HG02678 (cell line): ENCODE results near the gene PLS1.
"Not testable (repeated sequence)": the region's sequence is repeated elsewhere in the genome, so short reads cannot be mapped to it uniquely, and the experiment has no call there.

Experiments used
- ATAC-seq: cut with Tn5 transposase; IDR thresholded peaks from one replicate; pipeline ENCODE4 v1.9.1; 2021; ENCODE audit warnings: mild to moderate bottlenecking, moderate library complexity; ENCODE audit not compliant: unreplicated experiment

PLS1 gene

DNA sequence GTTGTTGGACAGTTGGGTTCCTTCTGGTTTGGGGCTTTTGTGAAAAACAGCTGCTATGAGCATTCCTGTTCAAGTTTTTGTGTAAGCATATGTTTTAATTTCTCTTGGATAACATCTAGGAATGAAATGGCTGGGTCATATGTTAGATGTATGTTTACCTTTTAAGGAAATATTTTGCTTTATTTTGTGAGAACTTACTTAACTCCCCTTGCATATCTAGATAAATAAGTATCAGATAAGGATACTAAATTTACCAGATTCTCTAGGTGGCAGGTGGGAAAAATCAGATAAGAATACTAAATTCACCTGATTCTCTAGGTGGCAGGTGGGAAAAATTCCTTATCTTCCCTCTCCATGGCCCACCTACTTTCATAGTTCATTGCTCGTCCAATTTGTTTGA is 1.1 kb upstream of the PLS1 start:
- ATAC-seq, result no peak

DNA sequence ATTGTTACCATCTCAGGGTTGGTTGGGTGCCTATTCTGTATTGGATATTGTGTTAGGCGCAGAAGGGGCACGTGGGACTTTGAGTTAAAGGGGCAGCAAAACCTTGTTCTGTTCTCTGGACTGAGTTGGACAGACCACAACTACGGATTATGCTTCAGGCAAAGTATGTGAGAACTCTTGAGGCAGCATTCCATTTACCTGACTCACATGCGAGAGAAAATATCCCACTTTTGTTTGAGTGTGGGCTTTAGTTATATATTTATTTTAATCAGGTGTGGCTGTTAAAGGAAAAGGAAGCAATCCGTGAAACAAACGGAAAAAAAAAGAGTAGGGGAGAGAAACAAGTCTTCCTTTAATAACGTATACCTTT is 627 bp upstream of the PLS1 start:
- ATAC-seq, result no peak

DNA sequence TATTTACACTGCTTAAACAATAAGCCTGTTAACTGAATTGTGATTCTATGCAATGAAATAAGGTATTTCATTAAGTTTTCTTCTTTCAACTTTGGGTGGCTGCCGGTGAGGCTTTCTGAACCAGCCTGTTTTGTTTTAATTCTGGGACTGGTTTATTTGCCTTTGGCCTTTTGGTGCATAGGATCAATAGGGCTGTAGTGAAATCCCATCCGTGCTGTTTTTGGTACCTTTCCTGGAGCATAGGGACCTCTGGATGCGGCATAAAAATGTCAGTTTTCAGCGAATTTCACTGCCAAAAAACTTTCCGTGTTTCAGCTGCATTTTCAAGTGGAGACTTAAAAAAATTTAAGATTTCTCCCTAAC is 514 bp downstream of the PLS1 start:
- ATAC-seq, result no peak

DNA sequence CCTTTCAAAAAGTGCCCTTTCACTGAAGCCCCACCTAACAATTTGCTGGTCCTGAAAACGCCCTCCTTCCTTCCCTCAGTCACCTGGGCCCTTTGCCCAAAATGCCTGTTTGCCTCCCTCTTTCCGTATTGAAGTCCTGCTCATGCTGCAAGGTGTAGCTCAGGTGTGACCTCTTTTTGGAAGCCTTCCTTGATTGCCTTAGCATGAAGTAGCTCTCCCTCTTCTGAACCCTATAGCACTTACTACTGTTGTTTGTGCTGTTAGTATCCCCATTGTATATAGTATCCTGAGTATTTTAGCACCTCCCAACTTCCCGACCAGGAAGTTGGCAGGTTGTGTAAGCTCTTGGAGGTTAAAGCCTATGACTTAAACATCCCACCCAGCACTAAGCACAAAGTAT is 1.7 kb downstream of the PLS1 start:
- ATAC-seq, result no peak

DNA sequence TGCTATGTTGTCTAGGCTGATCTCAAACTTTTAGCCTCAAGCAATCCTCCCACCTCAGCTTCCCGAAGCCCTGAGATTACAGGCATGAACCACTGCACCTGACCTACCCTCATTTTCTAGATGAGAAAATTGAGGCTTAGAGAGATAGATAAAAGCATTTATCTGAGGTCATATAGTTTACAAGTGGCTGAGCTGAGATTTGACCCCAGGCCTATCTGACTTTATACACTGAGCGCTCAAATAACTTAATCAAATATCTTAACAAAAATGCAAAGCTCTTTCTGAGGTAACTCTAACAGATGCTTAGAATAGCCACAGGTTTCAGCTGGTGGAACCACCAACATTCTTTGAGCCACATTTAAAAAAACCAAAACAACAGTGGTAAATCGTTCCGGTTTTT is 5.5 kb downstream of the PLS1 start:
- ATAC-seq, result no peak

DNA sequence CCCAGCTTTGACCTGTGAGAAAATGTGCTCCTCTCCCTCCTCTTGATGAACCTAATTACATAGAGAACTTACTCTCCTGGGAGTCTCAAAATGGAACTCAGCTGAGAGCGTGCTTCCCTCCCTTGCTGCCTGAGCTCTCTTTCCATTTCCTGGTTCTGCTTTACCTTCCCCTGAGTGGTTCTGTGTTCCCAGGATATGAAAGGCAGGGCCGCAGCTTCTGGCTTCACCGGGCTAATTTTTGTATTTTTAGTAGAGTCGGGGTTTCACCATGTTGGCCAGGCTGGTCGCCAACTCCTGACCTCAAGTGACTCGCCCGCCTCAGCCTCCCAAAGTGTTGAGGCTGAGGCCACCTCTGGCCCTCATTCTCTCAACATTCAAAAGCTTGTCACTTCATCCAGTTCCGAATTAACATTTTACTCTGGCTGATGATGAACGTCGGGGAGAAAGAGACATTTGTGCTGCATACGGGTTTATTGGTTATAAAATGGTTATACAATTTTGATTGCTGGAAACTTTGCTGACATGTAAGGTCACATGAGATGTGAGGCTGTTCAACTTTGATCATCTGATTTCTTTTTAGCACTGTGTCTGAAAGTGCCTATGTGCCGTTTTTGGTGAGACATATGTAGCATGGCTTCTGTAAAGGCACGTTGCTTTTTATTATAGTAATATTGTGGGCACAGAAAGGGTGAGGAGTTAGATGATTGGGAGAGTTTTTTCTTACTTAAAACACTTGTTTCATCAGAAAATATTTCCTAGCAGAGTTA is 6.6 kb downstream of the PLS1 start:
- ATAC-seq, result no peak

DNA sequence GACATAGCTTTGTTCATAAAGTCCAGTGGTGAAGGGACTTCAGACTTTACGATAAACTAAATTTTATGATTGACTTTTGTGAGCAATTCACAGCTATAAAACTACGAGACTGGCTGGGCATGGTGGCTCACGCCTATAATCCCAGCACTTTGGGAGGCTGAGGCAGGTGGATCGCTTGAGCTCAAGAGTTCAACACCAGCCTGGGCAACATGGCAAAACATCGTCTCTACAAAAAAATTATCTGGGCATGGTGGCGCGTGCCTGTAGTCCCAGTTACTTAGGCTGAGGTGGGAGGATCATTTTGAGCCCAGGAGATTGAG is 7.2 kb downstream of the PLS1 start:
- ATAC-seq, result not testable (repeated sequence)

DNA sequence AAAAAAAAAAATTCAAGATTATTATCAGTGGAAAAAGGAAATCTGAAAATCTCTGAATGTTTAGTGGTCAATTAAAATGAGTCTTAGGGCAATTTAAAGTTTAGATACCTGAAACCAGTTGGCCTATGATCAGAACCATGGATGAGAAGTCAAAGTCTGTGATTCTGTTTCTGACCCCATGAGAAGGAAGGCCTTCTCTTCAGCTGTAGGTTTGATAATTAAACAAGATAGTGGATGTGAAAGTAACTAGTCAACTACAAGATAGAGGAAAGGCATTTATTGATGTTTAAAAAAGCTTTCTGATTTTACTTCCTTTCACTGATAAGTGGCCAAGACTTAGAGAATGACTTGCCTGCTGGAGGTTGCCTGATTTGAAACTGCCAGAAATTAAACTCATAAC is 8.7 kb downstream of the PLS1 start:
- ATAC-seq, result peak; percentile 64

DNA sequence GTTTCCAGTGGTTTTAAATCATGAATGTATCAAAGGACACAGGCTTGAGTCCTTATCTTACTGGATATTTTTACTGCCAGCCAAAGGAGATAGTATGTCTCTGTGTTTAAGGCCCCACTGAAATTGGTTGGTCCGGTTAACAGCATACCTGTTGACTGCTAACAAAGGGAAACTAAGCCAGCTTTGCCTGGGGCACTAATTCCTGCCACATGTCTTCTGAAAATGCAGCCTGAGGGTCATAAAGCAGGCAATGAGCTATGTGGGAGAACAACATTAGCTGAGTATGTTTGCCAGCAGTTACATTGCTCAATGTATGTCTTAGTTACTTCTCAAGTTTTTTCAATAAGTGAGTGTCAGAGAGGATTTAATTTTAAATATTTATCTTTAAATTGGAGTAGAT is 12.4 kb downstream of the PLS1 start:
- ATAC-seq, result no peak

DNA sequence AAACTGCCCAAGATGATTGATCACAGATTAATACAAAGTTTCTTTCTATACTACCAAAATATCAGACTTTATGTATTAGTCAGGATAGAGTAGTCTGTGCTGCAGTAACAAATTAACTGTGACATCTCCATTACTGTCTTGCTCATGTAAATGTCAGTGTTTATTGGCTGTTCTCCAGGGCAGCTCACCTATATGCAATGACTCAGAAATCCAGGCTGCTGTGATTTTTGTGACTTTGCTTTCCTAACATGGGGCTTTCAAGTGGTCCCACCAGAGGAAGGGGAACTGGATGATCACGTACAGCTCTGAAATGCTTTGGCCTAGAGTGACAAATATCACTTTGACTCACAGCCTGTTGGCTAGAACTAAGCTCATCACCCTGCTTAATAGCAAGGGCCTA is 12.9 kb downstream of the PLS1 start:
- no peak for ATAC-seq

DNA sequence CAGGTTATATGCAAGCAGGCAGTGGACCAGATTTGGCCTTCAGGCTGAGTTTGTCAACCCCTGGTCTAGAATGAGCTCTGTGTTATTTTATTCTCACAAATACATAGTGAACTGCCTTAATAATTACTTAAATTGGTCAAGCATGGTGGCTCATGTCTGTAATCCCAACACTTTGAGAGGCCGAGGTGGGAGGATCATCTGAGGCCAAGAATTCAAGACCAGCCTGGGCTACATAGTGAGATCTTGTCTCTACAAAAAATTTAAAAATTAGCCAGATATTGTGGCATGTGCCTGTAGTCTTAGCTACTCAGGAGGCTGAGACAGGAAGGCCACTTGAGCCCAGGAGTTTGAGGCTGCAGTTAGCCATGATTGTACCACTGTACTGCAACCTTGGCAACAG is 15.0 kb downstream of the PLS1 start:
- no peak for ATAC-seq

DNA sequence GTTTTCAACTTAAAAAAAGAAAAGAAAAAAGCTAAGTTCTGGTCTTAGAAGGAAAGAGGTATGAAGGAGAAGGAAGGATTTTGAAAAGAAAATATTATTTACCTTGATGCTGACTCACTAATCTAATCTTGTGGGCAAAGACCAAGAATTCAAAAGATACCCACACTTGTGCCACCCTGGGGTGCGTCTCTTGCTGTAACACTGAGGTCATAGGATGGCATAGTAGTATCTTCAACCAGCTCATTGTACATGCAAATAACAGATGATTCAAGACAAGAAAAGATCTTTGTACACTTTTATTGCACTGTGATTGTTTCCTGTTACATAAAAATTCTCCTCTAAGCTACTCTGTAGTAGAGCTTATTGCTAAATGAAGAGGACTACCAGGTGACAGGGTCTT is 17.3 kb downstream of the PLS1 start:
- ATAC-seq, result no peak

DNA sequence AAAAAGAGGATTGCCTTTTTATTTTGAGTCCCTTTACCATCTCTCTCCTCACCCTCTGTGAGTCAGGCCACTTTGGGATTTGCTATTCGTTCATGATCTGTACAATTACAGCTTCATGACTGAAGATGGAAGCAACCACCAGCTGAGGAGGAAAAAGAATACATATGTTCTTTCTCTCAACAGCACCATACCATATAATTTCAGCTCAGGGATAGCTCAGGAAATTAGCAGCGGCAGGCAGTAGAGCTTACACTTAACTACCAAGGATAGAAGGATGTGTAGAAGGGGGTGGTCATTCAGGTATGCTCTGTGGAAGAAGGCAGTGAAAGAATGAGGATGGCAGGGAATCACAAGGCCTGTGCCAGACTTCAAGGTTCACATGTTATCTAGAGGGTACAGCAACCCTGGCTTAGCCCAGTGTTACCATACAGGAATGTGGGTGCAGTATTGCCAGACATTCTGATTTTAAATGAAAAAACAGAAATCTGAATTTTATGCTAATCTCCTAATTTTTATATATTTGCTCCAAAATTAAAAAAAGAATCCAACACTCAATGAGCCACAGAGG is 17.9 kb downstream of the PLS1 start:
- no peak for ATAC-seq

DNA sequence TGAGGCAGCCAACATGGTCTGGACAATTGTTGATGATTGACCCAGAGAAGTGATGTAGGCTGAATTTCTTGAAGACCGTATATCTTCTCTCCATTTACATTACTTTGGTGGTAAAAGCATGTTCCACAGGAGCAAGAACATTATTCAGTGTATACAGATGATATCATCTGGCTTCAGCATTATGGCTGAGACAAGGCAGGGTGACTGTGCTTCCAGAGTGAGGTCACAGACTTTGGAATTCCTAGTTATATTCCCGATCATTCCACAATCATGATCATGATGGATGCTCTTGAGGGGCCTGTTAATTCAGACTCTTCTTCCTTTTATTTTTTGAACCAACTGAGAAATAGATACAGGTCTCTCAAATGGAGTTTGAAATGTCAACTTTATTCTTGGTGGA is 19.0 kb downstream of the PLS1 start:
- no peak for ATAC-seq

DNA sequence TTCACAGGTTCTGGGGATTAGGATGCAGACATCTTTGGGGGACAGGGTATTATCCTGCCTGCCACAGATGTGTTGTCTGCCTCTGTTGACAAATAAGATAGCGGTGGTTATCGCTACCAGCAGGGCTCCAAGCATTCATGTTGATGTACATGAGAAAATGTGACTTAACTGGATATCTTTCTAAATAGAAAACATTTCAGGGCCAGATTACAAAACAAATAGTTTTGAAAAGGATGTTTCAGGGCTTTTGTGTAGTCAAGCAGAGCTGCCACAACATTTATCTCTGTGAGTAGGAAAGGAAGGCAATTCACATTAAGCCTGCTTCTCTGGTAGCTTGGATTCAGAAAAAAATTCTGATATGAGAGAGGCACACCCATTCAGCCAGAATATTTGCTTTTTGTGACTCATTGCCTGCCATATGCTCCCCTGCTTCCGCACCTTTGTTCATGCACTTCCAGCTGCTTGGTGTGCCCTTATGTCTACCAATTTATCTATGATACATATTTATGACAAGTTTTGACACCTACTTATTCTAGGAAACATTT is 22.8 kb downstream of the PLS1 start:
- ATAC-seq, result no peak

DNA sequence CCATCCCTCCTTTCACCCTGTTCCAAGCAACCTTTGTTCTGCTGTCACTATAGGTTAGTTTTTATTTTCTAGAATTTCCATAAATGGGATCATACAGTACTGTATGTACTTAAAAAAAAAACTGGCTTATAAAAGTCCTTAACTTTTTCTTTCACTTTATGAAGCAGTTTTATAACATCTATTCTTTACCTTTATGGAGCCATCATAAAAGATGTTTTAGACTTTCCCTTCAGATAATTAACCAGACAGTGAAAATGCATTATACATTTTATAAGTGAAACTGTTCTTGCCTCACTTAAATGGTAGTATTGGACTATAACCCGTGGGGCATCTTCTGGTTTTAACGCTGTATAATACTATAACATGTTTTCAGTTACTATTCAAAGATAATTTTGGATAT is 26.2 kb downstream of the PLS1 start:
- ATAC-seq, result no peak

DNA sequence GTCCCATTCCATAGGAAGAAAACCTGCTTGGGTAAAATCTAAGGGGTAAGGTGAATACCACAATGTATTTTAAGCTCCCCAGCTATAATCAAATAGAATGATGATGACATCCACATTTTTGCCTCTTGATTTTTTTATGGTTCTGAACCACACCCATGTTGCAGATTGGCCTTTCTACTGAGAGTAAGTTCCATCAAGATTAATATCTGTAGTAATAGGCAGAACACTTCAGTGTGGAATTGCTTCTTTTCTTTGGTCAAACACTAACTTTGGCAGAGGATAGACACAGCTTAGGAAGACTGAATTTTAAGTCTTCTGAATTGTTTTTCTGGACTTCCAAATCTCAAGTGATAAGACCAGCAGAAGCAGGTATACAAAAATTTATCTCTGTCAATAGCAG is 27.0 kb downstream of the PLS1 start:
- no peak for ATAC-seq

DNA sequence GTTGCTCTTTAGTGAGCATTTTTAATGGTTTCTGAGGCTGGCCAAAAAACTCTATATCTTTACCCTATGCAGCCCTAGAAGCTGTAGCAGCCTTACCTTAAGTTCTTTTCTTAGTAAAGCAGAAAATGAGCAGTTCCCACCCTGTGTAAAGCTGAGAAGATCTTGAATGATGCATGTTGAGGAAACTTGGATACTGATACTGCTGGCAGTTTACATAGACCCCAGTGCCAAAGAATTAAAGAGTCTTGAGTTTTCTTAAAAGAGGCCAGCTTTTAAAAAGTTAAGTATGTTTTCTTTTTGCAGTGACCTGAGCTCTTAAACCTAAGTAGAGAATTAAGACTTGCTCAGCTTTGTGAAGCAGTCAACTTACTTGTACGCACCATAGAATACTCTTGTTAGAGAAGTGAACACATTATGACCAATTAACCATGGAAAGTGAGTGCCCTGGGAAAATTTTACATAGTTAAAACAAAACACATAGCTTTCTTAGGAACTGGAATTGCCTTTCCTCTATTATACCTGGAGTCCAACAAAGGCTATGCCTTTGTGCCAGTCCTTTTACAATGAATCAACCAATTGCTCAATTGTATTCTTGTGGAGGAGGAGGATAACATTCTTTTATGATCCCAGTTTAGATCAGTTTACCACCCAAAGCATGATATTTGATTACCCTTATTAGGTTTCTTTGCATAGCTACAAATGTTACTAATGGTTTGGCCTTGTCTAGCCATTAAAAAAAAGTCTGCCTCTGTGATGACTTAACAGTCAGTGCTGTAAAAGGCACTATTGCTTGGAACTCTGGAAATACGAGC is 28.4 kb downstream of the PLS1 start:
- no peak for ATAC-seq

DNA sequence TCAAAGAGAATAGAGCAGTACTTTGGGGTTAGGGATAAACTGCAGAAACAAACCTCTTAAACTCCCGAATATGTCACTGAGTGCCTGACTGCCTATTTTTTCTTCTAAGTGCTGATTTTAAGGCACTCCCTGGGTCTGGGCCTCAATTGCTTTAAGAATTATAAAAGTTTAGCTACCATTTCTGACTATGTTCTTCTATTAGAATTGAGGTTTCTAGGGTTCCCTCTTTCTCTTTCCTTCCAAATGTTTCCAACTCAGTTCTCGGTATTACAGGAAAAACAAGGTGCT is 28.9 kb downstream of the PLS1 start:
- no peak for ATAC-seq

DNA sequence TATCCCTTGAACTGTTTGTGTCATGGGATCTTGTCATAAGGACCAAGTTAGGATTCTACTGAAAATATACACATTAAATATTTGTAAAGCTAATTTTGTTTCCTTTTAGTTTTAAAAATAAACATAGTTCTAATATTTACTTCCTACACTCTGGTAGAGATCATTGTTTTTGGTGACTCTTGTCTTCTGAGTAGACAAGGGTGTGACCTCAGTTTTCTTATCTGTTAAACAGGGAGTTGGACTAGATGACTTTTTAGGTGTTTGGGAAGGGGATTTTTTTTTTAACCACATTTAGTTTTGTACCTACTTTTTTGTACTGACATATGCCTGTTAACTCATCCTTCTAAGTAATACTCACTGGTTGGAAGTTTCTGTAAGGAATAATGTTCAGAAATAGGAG is 30.8 kb downstream of the PLS1 start:
- no peak for ATAC-seq

DNA sequence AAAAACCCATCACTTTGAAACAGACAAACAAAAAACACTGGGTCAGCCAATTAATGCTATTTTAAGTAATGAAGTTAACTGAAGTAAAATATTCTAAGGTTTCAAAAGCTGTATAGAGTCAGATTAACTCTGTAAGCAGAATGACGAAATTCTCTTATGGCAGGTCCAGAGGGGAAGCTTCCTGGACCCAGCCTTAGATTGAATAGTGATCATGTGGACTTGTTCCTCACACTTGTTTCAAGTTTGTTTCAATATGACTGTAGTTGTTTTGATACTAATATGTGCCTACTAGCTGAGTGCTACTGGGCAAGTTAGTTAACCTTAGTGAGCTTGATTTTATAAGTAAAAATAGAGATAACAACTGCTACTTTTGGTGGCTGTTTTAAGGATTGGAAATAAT is 32.6 kb downstream of the PLS1 start:
- ATAC-seq, result no peak

DNA sequence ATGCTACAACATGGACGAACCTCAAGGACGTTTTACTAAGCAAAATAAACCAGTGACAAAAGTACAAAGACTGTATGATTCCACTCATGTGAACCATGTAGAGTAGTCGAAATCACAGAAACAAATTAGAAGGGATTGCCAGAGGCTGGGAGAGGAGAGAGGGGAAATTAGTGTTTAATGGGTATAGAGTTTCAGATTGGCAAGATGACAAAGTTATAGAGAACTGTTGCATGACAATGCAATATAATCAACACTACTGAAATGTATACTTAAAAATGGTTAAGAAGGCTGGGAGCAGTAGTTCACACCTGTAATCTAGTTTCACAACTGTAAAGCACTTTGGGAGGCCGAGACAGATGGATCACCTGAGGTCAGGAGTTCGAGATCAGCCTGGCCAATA is 36.9 kb downstream of the PLS1 start:
- no peak for ATAC-seq
